HG03064 (cell line): Measurements from ENCODE around the gene CCDC188.
A peak's percentile ranks its signal among the peaks of the same experiment; 100 is the strongest.

Source experiments
- ATAC-seq: cut with Tn5 transposase; IDR thresholded peaks from one replicate; pipeline ENCODE4 v1.9.1; 2021; ENCODE audit warnings: low read depth; ENCODE audit not compliant: unreplicated experiment

CCDC188 gene

DNA sequence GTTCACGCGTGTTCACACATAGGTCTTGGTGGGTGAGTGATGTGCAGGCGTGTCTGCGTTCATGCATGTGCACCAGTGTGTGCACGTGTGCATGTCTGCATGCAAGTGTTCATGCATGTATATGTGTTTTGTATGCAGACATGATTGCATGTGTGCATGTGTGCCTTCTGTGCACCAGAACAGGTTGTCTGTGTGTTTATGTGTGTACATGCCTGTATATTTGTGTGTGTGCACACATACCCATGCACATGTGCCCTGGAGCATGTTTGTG, 14.3 kb downstream of the CCDC188 start:
- no peak for ATAC-seq

DNA sequence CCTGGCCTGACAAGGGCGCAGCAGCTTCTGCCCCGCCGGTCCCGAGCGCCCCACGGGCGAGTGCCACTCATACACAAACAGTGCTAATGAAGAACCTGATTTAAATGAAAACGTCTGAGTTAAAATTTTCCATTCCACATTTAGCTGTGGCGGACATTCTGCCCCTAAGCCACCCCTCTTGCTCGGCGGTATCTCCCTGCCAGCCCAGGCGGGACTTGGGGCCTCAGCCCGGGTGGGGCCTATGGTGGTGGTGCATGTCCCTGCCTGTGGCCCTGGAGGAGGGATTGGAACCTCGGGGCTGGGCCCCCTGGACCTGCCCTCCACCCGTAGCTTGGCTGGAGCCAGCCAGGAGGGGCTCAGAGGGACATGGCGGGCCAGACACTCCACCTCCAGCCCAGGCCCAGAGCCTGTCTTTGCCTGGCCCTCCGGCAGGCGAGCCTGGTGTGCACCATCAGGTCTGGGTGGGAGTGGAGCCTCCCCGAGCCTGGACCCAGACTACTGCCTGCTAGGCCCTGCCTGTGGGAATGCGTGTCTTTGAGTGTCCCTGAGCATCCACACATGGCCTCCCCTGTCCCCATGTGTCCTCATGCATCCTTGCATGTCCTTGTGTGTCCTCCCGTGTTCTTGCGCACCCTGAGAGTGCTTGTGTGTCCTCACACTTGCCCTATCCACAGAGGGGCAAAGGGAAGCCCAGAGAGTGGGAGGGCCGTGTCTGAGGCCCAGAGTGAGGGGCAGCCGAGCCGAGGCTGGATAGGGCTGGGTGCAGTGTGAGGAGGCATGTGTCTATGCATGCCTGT, 14.9 kb downstream of the CCDC188 start:
- ATAC-seq: no peak

GRCh38 chr22:20135265-20135664, 15.6 kb downstream of the CCDC188 start:
- ATAC-seq: no peak

- ATAC-seq: no peak
Observed at GRCh38 chr22:20133930-20134549, 16.8 kb downstream of the CCDC188 start.

GRCh38 chr22:20132686-20133246, 18.1 kb downstream of the CCDC188 start:
- no peak for ATAC-seq

GRCh38 chr22:20131859-20132685, 18.8 kb downstream of the CCDC188 start:
- no peak for ATAC-seq

DNA sequence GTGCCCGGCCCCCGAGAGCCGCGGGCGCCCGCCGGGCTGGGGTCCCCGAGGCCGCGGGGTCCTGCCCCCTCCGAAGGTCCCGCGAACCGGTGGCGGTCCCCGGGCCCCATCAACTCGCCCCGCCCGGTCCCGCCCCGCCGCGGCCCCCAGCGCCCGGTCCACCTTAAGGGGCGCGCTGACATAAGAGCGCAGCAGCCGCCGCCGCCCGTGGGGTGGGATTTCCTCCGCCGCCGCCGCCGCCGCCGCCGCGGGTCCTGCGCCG, 19.3 kb downstream of the CCDC188 start, which contains the start of gene ZDHHC8:
Gene ZDHHC8 (plus strand): TSS at position 208 of the 262 bp plus-strand sequence. CDS start 144 bp downstream, outside the sequence.
- ATAC-seq: peak; percentile 48

DNA sequence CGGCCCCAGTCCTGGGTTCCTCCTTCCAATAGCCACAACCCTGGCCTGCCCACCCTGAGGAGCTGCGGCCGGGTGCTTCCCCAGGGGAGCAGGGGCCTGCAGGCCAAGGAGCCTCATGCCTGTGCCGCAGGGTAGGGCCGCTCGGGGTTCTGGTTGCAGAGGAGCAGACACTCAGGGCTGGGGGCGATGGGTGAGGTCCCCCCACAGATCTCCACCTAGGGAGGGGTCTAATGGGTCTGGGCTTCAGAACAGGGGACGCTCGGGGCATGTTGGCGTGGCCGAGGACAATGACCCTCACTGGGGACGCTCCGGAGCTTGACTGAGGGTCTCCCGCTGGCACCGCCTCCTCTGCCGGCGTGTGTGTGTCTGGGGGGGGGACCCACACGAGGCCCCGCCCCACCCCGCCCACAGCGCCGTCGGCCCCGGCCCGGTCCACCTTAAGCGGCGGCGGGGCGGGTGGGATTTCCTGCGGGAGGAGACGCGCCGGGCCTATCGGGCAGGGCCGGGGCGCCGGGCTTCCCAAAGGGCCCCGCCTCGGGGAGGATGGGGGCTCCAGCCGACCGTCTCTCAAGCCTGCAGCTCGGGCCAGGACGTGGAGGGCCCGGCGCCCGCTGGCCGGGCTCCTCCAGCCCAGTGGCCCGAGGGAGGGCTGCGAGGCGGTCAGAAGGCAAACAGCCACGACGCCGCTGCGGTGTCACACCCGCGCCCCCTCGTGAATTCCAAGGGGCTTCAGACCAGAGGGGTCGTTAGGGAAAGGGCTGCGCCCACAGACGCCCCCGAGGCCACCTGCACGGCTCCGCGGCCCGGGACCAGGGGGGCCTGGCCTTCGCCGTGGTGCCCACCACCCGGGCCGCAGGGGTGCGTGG, 19.9 kb downstream of the CCDC188 start:
- peak; percentile 41 for ATAC-seq

- ATAC-seq: no peak
Observed at GRCh38 chr22:20130319-20130718, 20.5 kb downstream of the CCDC188 start.

- no peak for ATAC-seq
Observed at GRCh38 chr22:20129747-20130014, 21.2 kb downstream of the CCDC188 start.

DNA sequence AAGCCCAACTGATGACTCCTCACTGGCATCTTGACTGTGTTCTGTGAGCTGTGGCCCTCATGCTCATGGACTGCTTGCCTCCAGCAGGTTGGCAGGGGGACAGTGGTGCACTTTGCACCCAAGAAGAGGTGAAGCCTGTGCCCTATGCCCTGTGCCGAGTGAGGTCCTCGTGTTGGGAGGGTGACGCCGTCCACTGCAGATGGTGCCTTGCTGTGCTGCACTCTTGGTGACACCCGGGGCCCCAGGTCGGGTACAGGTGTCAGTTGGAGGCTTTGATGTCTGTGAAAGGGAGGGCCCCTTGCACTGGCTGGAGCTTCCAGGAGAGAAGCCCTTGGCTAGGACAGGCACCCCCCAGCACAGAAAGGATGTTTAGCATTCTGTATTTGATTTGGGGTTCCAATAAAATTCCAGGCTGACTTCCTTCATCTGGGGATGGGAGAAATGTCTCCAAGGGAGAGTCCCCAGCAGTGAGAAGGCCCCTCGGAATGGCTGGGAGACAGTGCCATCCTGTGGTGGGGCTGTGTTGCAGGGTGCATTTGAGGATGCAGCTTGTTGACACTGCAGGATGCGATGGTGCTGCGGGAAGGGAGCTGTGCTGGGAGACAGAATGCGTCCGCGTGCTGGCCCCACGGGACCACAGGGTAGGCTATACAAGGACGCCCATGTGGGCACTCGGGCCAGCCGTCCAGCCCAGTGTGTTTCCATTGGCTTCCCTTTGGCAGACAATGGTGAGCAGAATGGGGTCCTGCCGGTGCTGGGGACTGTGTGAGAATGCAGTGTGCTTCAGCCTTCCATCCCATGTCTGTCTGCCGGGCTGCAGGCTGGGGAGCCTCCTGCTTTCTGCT, 21.7 kb downstream of the CCDC188 start:
- no peak for ATAC-seq

- no peak for ATAC-seq
Observed at GRCh38 chr22:20128619-20128901, 22.3 kb downstream of the CCDC188 start.

GRCh38 chr22:20127869-20128618, 22.8 kb downstream of the CCDC188 start:
- ATAC-seq: no peak

GRCh38 chr22:20127318-20127868, 23.5 kb downstream of the CCDC188 start:
- no peak for ATAC-seq

GRCh38 chr22:20126284-20127029, 24.4 kb downstream of the CCDC188 start:
- no peak for ATAC-seq

GRCh38 chr22:20125201-20126174, 25.4 kb downstream of the CCDC188 start:
- ATAC-seq: no peak

DNA sequence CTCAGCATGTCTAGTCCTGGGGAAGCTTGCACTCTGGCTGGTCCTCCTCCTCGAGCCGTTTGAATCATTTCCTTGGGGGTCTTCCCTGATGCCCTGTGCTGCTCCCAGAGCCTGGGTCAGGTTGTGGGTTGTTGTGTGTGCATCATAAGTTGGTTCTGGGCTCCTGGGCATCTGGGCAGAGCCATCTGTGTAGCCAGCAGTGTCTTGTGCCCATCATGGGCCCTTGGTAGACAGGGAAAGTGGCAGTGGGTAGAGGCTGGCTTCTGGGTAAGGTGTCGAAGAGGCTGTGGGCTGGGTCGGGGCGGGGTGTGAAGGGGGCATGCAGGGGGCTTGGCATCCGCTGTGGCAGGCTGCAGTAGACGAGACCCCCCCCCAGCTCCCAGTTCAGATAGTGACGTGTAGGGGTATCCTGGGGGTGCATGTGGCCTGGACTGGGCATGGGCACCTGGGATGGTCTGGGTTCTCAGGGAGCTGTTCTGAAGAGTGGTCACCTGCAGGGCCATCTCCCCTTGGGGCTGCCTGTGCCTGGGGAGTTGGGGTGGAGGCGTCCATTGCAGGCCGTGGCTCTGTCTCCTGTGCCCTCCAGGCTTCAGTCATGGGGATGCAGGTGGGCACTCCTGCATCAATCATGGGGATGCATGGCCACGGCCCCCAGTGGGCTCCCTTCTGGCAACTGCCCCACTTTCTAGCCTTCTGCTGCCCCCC, 26.6 kb downstream of the CCDC188 start:
- no peak for ATAC-seq
